Loucy (cell line): ENCODE measurements around the gene SCUBE2.

Source experiments
- H2AFZ ChIP-seq: fragments of 200-600 bp; sonication (generic); 2 replicates; pipeline ENCODE4 v1.6.0; 2016; ENCODE audit warnings: antibody characterized with exemption, mild to moderate bottlenecking, low read length, moderate library complexity
- H3F3A ChIP-seq: fragments of 200-600 bp; 2 replicates; pipeline ENCODE4 v1.6.0; 2016; ENCODE audit warnings: antibody characterized with exemption, low read depth, mild to moderate bottlenecking
- H3K27me3 ChIP-seq: fragments of 200-600 bp; sonication (generic); 2 replicates; pipeline ENCODE4 v1.6.1; 2014; ENCODE audit warnings: low read length, mild to moderate bottlenecking; ENCODE audit not compliant: insufficient read depth, poor library complexity, severe bottlenecking
- H3K36me3 ChIP-seq: fragments of 200-600 bp; sonication (generic); 2 replicates; pipeline ENCODE4 v1.6.1; 2016; ENCODE audit warnings: low read length; ENCODE audit not compliant: insufficient read depth
- H3K4me1 ChIP-seq: fragments of 200-600 bp; sonication (generic); 2 replicates; pipeline ENCODE4 v1.5.1; 2014; ENCODE audit warnings: low read length, mild to moderate bottlenecking; ENCODE audit not compliant: insufficient read depth, poor library complexity, severe bottlenecking
- H3K4me2 ChIP-seq: fragments of 200-600 bp; sonication (generic); 2 replicates; pipeline ENCODE4 v1.6.0; 2014; ENCODE audit warnings: antibody characterized with exemption, low read length, low read depth, mild to moderate bottlenecking; ENCODE audit not compliant: poor library complexity, severe bottlenecking
- H3K4me3 ChIP-seq: fragments of 200-600 bp; sonication (generic); 2 replicates; pipeline ENCODE4 v1.5.1; 2014; ENCODE audit warnings: low read length, mild to moderate bottlenecking, mixed read lengths; ENCODE audit not compliant: poor library complexity, severe bottlenecking
- H3K79me2 ChIP-seq: fragments of 200-600 bp; sonication (generic); 2 replicates; pipeline ENCODE4 v1.6.1; 2014; ENCODE audit warnings: low read length; ENCODE audit not compliant: insufficient read depth
- H3K9ac ChIP-seq: fragments of 200-600 bp; sonication (generic); 2 replicates; pipeline ENCODE4 v1.6.0; 2014; ENCODE audit warnings: mild to moderate bottlenecking, low read depth, low read length, moderate library complexity; ENCODE audit not compliant: poor library complexity, severe bottlenecking
- H3K9me2 ChIP-seq: fragments of 200-600 bp; sonication (generic); replicated peaks from 2 replicates; pipeline ENCODE4 v1.6.1; 2016; ENCODE audit warnings: low read depth, low read length, mixed read lengths
- H3K9me3 ChIP-seq: fragments of 200-600 bp; sonication (generic); 2 replicates; pipeline ENCODE4 v1.6.1; 2014; ENCODE audit warnings: mild to moderate bottlenecking, antibody characterized with exemption, low read length, low read depth; ENCODE audit not compliant: insufficient read depth
- H4K20me1 ChIP-seq: fragments of 200-600 bp; sonication (generic); 2 replicates; pipeline ENCODE4 v1.6.0; 2014; ENCODE audit warnings: antibody characterized with exemption, low read length, mild to moderate bottlenecking; ENCODE audit not compliant: insufficient read depth, poor library complexity, severe bottlenecking
- CTCF ChIP-seq: fragments of 200-600 bp; sonication (generic); conservative IDR thresholded peaks from 2 replicates; pipeline ENCODE4 v1.5.1; 2014; ENCODE audit warnings: mild to moderate bottlenecking, antibody characterized with exemption, low read length
- EZH2phosphoT487 ChIP-seq: fragments of 200-600 bp; IDR thresholded peaks from 2 replicates; pipeline ENCODE4 v1.6.1; 2018; ENCODE audit warnings: antibody characterized with exemption, mild to moderate bottlenecking, moderate library complexity, borderline replicate concordance

Gene SCUBE2

GRCh38 chr11:9061807-9062206, 29.6 kb downstream of the SCUBE2 start:
- no peaks in the 10 kb centered on the region for H3K9me2 ChIP-seq
- no peak overlapping the region for H3K4me3 ChIP-seq
- TF ChIP-seq EZH2phosphoT487 (no peak), CTCF (no peak)
- H3K79me2 ChIP-seq, result no peaks in the 10 kb centered on the region
- no peaks in the 10 kb centered on the region for H3K27me3 ChIP-seq
- H3F3A ChIP-seq, result no peaks in the 10 kb centered on the region
- no peak overlapping the region for H3K9ac ChIP-seq
- H4K20me1 ChIP-seq, result no peaks in the 10 kb centered on the region
- no peak overlapping the region for H3K4me2 ChIP-seq
- peaks cover 12% of the 10 kb centered on the region for H3K4me1 ChIP-seq
- no peaks in the 10 kb centered on the region for H3K9me3 ChIP-seq
- H3K36me3 ChIP-seq, result no peaks in the 10 kb centered on the region
- H2AFZ ChIP-seq, result no peak overlapping the region

- Histone ChIP-seq H3F3A (no peaks in the 10 kb centered on the region), H3K9me3 (no peaks in the 10 kb centered on the region), H3K36me3 (no peaks in the 10 kb centered on the region), H4K20me1 (no peaks in the 10 kb centered on the region), H3K4me3 (no peak overlapping the region), H2AFZ (peak overlapping the region; percentile 22), H3K4me1 (peaks cover 12% of the 10 kb centered on the region), H3K27me3 (no peaks in the 10 kb centered on the region), H3K9me2 (no peaks in the 10 kb centered on the region), H3K4me2 (no peak overlapping the region), H3K9ac (no peak overlapping the region), H3K79me2 (no peaks in the 10 kb centered on the region)
- no peak for TF ChIP-seq EZH2phosphoT487
- peak; percentile 71 for TF ChIP-seq CTCF
Observed at GRCh38 chr11:9060700-9061111, 30.7 kb downstream of the SCUBE2 start.

- Histone ChIP-seq H4K20me1 (no peaks in the 10 kb centered on the region), H3F3A (no peaks in the 10 kb centered on the region), H3K4me1 (peaks cover 9% of the 10 kb centered on the region), H3K9me3 (no peaks in the 10 kb centered on the region), H3K79me2 (no peaks in the 10 kb centered on the region), H3K27me3 (no peaks in the 10 kb centered on the region), H3K9ac (no peak overlapping the region), H3K4me2 (no peak overlapping the region), H3K9me2 (no peaks in the 10 kb centered on the region), H3K36me3 (no peaks in the 10 kb centered on the region), H3K4me3 (no peak overlapping the region), H2AFZ (no peak overlapping the region)
- TF ChIP-seq EZH2phosphoT487, result no peak
- TF ChIP-seq CTCF, result no peak
Observed at GRCh38 chr11:9059406-9059805, 32.0 kb downstream of the SCUBE2 start.
